Mucosa of descending colon (tissue), 3 donors: ENCODE measurements around the gene TMEM178B. TPM values are rescaled to one million over a fixed set of nuclear protein-coding genes. Genes with fewer than 3 reads are reported as not detected.

Experiments used
- ATAC-seq: fragments of 200-7000 bp; cut with Tn5 transposase; one replicate; pipeline ENCODE4 v1.9.1; 2020; ENCODE audit warnings: mild to moderate bottlenecking, moderate library complexity
- DNase-seq, 3 donors: peaks; one replicate each; pipeline ENCODE4 v3.0.0-alpha.2; 2020
- H3K36me3 ChIP-seq: fragments of 200-600 bp; one replicate; pipeline ENCODE4 v1.8.0; 2021; ENCODE audit warnings: low read depth, mild to moderate bottlenecking
- H3K4me1 ChIP-seq: fragments of 200-600 bp; one replicate; pipeline ENCODE4 v1.8.0; 2021; ENCODE audit warnings: low read depth, mild to moderate bottlenecking
- H3K4me3 ChIP-seq: fragments of 200-600 bp; one replicate; pipeline ENCODE4 v1.8.0; 2021; ENCODE audit warnings: mild to moderate bottlenecking
- H3K9me3 ChIP-seq: fragments of 200-600 bp; one replicate; pipeline ENCODE4 v1.8.0; 2021; ENCODE audit warnings: mild to moderate bottlenecking
- CTCF ChIP-seq: fragments of 200-600 bp; IDR thresholded peaks from one replicate; pipeline ENCODE4 v1.8.0; 2022; ENCODE audit warnings: antibody characterized with exemption, mild to moderate bottlenecking
- intact Hi-C, 2 donors: fragments of 100-400 bp; cut with DNase I in 1 of 2; cut with micrococcal nuclease in 1 of 2; formaldehyde crosslinking; loops; one replicate each; pipeline versions ENCODE4 v1.11.0 to v1.11.1; 2022; cut with DNase I, micrococcal nuclease
- total RNA-seq, 3 donors: library from RNA; stranded (reverse); fragmentation: NEBNext Ultra II Directional in 2 of 3; extraction: Animal tissue kit (Norgen Biotek cat#: 25700) in 2 of 3; gene quantifications; one replicate each; pipeline versions ENCODE4 v1.2.1 to v1.2.4, GENCODE V29; 2021 to 2023
- donor health status: DM: no; HTN: no; CAD: no; lungs with moderate emphysema.
- donor health status: DM: no; HTN: no; CAD: no.
- donor health status: DM: no; HTN: yes; CAD: no.

TMEM178B gene
- total RNA-seq, 3 donors from 2014 or later: 0.22 to 2.0 (median 0.32) TPM

GRCh38 chr7:141366091-141366621, 292.3 kb downstream of the TMEM178B start:
- intact Hi-C loops: no loop called here

GRCh38 chr7:141369422-141369821, 295.6 kb downstream of the TMEM178B start:
- TF ChIP-seq CTCF: no peak
- ATAC-seq (no peak), DNase-seq (no peak)
- H3K4me3 ChIP-seq: no peak overlapping the region
- H3K36me3 ChIP-seq: no peaks in the 10 kb centered on the region
- H3K9me3 ChIP-seq: no peaks in the 10 kb centered on the region
- intact Hi-C loops: no loop called here
- H3K4me1 ChIP-seq: no peaks in the 10 kb centered on the region

More at GRCh38 chr7:141366091-141366621, 292.3 kb downstream of the TMEM178B start:
- Histone ChIP-seq H3K4me3 (no peak overlapping the region), H3K9me3 (no peaks in the 10 kb centered on the region), H3K4me1 (no peaks in the 10 kb centered on the region), H3K36me3 (no peaks in the 10 kb centered on the region)
- ATAC-seq: no peak
- no peak for TF ChIP-seq CTCF
- no peak for DNase-seq

- Histone ChIP-seq H3K36me3 (no peaks in the 10 kb centered on the region), H3K4me3 (no peak overlapping the region), H3K9me3 (no peaks in the 10 kb centered on the region), H3K4me1 (no peaks in the 10 kb centered on the region)
- DNase-seq (no peak), ATAC-seq (no peak)
- intact Hi-C loops: no loop called here
- no peak for TF ChIP-seq CTCF
These were observed 296.3 kb downstream of the TMEM178B start for GRCh38 chr7:141370178-141370577.

GRCh38 chr7:141370650-141371049, 296.8 kb downstream of the TMEM178B start:
- no peak for TF ChIP-seq CTCF
- no peak for DNase-seq
- no peaks in the 10 kb centered on the region for H3K9me3 ChIP-seq
- ATAC-seq: no peak
- no peaks in the 10 kb centered on the region for H3K4me1 ChIP-seq
- no peaks in the 10 kb centered on the region for H3K36me3 ChIP-seq
- intact Hi-C loops: no loop called here
- no peak overlapping the region for H3K4me3 ChIP-seq

GRCh38 chr7:141374425-141374824, 300.6 kb downstream of the TMEM178B start:
- TF ChIP-seq CTCF: no peak
- ATAC-seq: no peak
- H3K4me1 ChIP-seq: no peaks in the 10 kb centered on the region
- H3K9me3 ChIP-seq: no peaks in the 10 kb centered on the region
- no peak overlapping the region for H3K4me3 ChIP-seq
- DNase-seq: no peak
- intact Hi-C loops: no loop called here
- no peaks in the 10 kb centered on the region for H3K36me3 ChIP-seq

GRCh38 chr7:141375442-141375841, 301.6 kb downstream of the TMEM178B start:
- no peak for TF ChIP-seq CTCF
- H3K36me3 ChIP-seq: no peaks in the 10 kb centered on the region
- intact Hi-C loops: no loop called here
- H3K9me3 ChIP-seq: no peaks in the 10 kb centered on the region
- no peak overlapping the region for H3K4me3 ChIP-seq
- ATAC-seq: no peak
- H3K4me1 ChIP-seq: no peaks in the 10 kb centered on the region
- DNase-seq: no peak
